HG02759 (cell line): ENCODE results near the gene USH2A.

Source experiments
- ATAC-seq: cut with Tn5 transposase; IDR thresholded peaks from one replicate; pipeline ENCODE4 v1.9.1; 2021; ENCODE audit warnings: mild to moderate bottlenecking, moderate library complexity; ENCODE audit not compliant: unreplicated experiment

The USH2A gene

GRCh38 chr1:215606564-215607168 lies 816.6 kb downstream of the USH2A start:
- ATAC-seq = peak; percentile 60

GRCh38 chr1:215606036-215606435 lies 817.2 kb downstream of the USH2A start:
- ATAC-seq = no peak

GRCh38 chr1:215605011-215605621 lies 818.1 kb downstream of the USH2A start:
- ATAC-seq = no peak

GRCh38 chr1:215603319-215603718 lies 819.9 kb downstream of the USH2A start:
- ATAC-seq = no peak

DNA sequence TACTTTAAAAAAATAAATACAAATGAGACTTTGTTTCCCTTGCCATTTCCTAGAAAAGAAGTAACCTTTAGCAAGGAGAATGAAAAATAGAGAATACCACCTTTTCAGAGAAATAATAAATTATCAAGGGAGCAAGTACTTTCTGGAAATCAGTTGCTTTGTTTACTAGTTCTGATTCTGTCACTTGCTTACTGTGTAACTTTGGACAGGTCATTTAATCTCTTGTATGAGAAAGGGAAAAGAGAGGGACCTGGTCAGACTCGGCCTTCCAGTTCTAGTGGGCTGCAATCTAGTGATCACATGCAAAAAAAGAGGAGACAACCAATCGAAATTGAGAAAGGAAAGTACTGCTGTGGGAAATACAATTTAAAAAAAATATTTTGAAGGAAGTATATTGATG lies 822.0 kb downstream of the USH2A start:
- ATAC-seq = no peak

DNA sequence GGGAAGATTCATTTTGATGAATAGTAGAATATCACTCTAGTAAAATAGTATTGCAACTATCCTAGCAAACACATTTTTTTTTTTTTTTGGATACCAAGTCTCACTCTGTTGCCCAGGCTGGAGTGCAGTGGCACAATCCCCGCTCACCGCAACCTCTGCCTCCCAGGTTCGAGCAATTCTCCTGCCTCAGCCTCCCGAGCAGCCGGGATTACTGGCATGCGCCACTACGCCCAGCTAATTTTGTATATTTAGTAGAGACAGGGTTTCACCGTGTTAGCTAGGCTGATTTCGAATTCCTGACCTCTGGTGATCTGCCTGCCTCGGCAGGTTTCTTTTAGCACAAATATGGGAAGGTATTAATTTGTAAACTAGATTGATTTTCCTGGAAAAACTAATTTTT lies 822.4 kb downstream of the USH2A start:
- no peak for ATAC-seq

- ATAC-seq = no peak
Observed at GRCh38 chr1:215600258-215600792, 822.9 kb downstream of the USH2A start.

- ATAC-seq = no peak
Observed at GRCh38 chr1:215599418-215600074, 823.7 kb downstream of the USH2A start.

- ATAC-seq = no peak
Observed at GRCh38 chr1:215597961-215598360, 825.3 kb downstream of the USH2A start.

GRCh38 chr1:215595231-215595630 lies 828.0 kb downstream of the USH2A start:
- no peak for ATAC-seq

DNA sequence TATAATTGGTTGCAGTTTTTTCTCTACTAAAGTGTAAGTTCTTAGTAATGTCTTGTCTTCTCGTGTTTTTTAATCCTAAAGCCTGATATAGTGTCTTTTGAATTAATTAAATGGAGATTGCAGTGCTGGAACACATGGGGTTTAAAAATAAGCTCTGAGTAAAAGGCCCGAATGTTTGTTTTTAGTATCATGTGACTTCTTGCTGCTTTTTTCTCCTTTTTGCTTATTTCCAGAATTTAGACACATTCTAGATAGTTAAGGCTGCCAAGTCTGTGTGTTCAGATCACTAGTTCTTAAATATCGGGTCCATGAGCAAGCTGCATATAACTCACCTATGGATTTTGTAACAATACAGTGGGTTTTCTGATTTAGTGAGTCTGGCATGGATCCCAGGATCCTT lies 828.6 kb downstream of the USH2A start:
- ATAC-seq = no peak

DNA sequence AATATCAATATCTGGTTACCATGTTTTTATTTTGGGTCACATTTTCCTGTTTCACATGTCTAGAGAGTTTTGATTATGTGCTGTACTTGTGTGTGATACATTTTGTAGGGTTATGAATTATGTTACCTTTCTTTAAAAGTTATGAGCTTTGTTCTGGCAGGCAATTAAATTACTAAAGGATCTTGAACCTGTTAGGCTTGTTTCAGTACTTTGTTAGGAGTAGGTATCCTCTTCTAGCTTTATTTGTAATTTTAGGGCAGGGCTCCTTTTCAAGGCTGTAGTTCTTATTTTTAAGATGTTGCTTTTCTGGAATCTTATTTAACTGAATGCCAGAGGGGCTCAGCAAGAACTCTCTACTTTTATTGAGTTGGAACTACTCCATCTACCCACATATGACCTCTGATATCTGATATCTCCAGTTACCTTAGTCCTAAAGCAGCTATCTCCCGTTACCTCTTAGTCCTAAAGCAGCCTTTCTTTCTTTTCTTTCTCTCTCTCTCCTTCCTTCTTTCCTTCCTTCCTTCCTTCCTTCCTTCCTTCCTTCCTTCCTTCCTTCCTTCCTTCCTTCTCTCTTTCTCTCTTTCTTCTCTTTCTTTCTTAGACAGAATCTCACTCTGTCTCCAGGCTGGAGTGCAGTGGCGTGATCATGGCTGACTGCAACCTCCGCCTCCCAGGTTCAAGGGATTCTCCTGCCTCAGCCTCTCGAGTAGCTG lies 832.3 kb downstream of the USH2A start:
- no peak for ATAC-seq

DNA sequence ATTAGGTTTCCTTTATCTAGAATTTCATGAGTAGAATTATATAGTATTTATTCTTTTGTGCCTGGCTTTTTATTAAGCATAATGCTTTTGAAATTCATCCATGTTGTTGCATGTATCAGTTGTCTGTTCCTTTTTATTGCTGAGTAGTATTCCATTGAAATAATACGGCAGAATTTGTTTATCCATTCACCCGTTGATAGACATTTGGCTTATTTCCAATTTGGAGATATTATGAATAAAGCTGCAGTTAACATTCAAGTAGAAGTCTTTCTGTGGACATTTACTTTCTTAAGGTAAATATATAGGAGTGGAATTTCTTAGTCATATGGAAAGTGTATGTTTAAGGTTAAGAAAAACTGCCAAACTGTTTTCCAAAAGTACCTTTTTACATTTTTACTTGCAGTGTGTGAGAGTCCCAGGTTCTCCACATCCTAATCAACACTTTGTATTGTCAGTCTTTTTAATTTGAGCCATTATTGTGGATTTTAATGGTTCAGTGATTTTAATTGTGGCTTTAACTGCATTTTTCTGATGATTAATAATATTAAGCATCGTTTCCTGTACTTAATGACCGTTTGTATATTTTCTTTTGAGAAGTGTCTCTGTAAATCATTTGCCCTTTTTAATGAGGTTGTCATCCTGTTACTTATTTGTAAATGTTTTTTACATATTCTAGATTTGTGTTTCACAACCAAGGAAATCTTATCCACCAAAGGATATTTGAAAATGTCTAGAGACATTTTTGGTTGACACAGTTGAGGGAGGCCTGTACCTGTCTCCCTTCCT lies 833.4 kb downstream of the USH2A start:
- no peak for ATAC-seq

DNA sequence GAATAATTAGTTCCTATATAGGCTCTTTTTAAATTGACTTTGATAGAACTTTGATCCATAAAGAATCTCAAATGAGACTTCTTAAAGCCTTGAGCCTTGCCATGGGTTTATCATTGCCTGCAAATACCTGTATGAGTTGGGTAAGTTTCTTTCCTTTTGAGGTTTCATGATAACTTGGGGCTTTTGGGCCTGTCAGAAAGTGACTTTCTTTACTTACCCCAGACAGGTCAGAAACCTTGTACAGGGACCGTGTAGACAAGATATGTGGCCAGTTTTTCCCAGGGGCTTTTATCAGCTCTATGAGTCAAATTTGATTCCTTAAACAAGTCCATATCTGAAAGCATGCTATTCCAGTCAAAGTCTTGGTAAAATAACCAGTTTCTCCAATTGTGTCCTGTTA lies 838.9 kb downstream of the USH2A start:
- peak; percentile 55 for ATAC-seq

DNA sequence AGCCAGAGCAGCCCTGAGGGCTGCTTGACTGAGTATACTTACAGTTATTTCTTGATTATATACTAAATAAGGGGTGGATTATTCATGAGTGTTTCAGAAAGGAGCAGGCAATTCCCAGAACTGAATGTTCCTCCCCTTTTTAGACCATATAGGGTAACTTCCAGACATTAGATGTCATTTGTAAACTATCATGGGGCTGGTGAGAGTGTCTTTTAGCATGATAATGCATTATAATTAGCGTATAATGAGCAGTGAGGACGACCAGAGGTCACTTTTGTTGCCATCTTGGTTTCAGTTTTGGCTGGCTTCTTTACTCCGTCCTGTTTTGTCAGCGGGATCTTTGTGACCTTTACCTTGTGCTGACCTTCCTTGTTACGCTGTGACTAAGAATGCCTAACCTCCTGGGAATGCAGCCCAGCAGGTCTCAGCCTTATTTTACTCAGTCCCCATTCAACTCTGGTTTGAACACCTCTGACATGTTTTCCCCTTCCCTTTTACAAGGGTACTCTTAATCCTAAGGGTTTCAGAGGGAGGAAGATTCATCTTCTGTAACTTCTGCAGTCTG lies 840.0 kb downstream of the USH2A start:
- ATAC-seq = no peak

DNA sequence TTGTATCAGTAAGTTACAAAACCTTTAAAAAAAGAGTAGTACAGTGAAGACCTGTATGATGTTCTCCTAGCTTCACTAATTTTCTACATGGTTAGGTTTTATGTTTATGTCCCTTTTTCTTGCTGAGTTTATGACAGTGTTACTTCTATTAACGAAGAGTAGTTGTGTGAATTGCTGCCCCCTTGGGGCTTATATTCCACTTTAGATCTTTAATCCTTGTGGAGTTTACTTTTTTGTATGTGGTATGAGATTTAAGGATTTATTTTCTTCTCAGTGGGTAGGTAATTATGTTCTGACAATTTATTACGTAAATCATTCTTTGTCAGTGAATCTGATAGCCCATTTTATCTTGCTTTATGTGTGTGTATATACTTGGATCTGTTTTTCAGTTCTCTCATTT lies 841.4 kb downstream of the USH2A start:
- ATAC-seq = no peak
